Measurements from ENCODE around the gene ABTB2.
A peak's percentile ranks its signal among the peaks of the same experiment; 100 is the strongest.

Gene ABTB2

GRCh38 chr11:34151916-34152845 lies 205.6 kb downstream of the ABTB2 start:
- TF ChIP-seq REST (IDR thresholded peaks at IDR 0.05; ENCODE audit: insufficient read depth in 1 of 2, low read depth in 2 of 2, low read length in 2 of 2) (no peak), SIN3A (IDR thresholded peaks at IDR 0.05; ENCODE audit: borderline replicate concordance, insufficient read depth, low read length) (no peak), POLR2AphosphoS5 (IDR thresholded peaks at IDR 0.05; ENCODE audit: low read depth, low read length) (no peak), TAF1 (IDR thresholded peaks at IDR 0.05; ENCODE audit: borderline replicate concordance, insufficient read depth, low read length) (no peak), FOXP2 (optimal IDR thresholded peaks at IDR 0.05; ENCODE audit: borderline replicate concordance, extremely low read depth, extremely low read length, insufficient read depth) (no peak)

- no peak for TF ChIP-seq FOXP2 (optimal IDR thresholded peaks at IDR 0.05; ENCODE audit: borderline replicate concordance, extremely low read depth, extremely low read length, insufficient read depth)
Measured at GRCh38 chr11:34151166-34151565, 206.6 kb downstream of the ABTB2 start.

- TF ChIP-seq REST (IDR thresholded peaks at IDR 0.05; ENCODE audit: insufficient read depth in 1 of 2, low read depth in 2 of 2, low read length in 2 of 2) (no peak), FOXP2 (optimal IDR thresholded peaks at IDR 0.05; ENCODE audit: borderline replicate concordance, extremely low read depth, extremely low read length, insufficient read depth) (no peak), SIN3A (IDR thresholded peaks at IDR 0.05; ENCODE audit: borderline replicate concordance, insufficient read depth, low read length) (no peak), POLR2AphosphoS5 (IDR thresholded peaks at IDR 0.05; ENCODE audit: low read depth, low read length) (no peak; the same call in 1 of the 2 replicates), TAF1 (IDR thresholded peaks at IDR 0.05; ENCODE audit: borderline replicate concordance, insufficient read depth, low read length) (no peak)
Measured at GRCh38 chr11:34150494-34151151, 207.2 kb downstream of the ABTB2 start.

GRCh38 chr11:34149786-34150185 lies 208.0 kb downstream of the ABTB2 start:
- TF ChIP-seq REST (IDR thresholded peaks at IDR 0.05; ENCODE audit: insufficient read depth in 1 of 2, low read depth in 2 of 2, low read length in 2 of 2) (no peak), POLR2AphosphoS5 (IDR thresholded peaks at IDR 0.05; ENCODE audit: low read depth, low read length) (peak; percentile 47; the same call in 1 of the 2 replicates), FOXP2 (optimal IDR thresholded peaks at IDR 0.05; ENCODE audit: borderline replicate concordance, extremely low read depth, extremely low read length, insufficient read depth) (no peak)

GRCh38 chr11:34149274-34149673 lies 208.5 kb downstream of the ABTB2 start:
- TF ChIP-seq FOXP2 (optimal IDR thresholded peaks at IDR 0.05; ENCODE audit: borderline replicate concordance, extremely low read depth, extremely low read length, insufficient read depth) (no peak), REST (IDR thresholded peaks at IDR 0.05; ENCODE audit: insufficient read depth in 1 of 2, low read depth in 2 of 2, low read length in 2 of 2) (no peak), POLR2AphosphoS5 (IDR thresholded peaks at IDR 0.05; ENCODE audit: low read depth, low read length) (no peak), SIN3A (IDR thresholded peaks at IDR 0.05; ENCODE audit: borderline replicate concordance, insufficient read depth, low read length) (no peak), TAF1 (IDR thresholded peaks at IDR 0.05; ENCODE audit: borderline replicate concordance, insufficient read depth, low read length) (no peak)

Data from PFSK-1 (cell line).